GM12872 (cell line): ENCODE measurements around the gene TBRG4.

Experiments used
- CTCF ChIP-seq: IDR thresholded peaks from 3 replicates; pipeline ENCODE4 v1.5.1; 2011; ENCODE audit warnings: low read depth, mild to moderate bottlenecking, low read length, moderate library complexity; ENCODE audit not compliant: insufficient read depth

The TBRG4 gene

DNA sequence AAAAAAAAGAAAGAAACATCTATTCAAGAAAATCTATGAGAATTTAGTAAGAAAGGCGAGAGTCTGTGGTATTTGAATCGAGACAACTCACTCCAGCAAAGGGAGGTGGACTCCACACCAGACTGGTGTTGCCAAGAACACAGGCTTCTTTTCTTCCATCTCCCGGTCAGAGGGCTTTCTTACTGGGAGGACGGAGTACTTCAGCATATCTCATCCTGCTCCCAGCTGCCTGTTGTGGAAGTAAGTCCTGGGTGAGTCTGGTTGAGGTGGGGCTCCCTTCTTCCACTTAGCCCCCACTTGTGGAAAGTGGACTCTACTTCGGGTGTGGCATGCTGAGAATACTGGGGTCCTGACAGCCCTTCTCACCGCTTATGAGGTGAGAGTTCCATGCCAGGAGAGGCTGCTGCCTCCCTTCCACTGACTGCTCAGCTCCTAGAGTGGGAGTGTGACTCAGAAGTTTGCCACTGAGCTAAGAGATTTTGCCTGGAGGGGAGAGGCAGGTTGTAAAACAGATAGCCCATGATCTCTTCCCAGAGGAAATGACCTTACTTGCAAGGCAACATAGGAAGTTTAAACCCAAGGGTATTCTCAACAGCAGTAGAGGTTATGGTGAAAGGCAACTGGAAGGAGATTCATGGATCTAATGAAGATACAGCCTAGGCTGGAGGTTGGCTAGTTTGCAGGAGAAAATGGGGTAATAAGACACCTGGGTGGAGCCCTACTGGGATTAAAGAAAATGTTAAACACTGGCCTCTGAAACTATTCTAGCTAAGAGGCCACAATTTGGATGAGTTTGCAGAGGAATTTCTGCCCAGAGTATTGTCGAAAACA is 19.2 kb downstream of the TBRG4 start:
- no peak for TF ChIP-seq CTCF

GRCh38 chr7:45089341-45089891 is 22.1 kb downstream of the TBRG4 start:
- TF ChIP-seq CTCF: no peak

DNA sequence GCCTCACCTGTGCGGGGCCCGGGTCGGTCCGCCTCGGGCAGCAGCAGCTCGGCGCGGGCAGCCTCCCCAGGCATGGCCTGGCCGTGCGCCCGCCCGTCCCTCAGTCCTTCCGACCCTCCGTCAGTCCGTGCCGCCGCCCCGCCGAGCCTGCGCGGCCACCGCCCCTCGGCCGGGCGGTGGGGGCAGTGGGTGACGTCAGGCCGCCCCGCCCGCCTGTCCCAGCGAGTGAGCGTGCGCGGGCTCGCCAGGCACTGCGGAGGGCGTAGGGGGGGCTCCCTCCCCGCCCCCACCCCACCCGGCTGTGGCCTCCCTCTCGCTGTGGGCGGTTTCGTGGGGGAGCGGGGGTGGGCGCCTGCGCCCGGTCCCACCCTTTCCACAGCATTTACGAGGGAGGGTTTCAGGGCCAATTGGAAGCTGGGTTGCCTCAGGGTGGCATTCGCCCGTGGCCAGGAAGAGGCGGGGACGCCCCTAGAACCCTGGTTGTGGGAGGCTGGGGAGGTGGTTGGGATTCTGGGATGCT is 22.6 kb downstream of the TBRG4 start, which contains the start of gene NACAD:
NACAD (minus strand) TSS at position 149 of the 520 bp plus-strand sequence; CDS start at position 74, 75 bp downstream.
- no peak for TF ChIP-seq CTCF

GRCh38 chr7:45088146-45088701 is 23.3 kb downstream of the TBRG4 start:
- TF ChIP-seq CTCF: no peak

DNA sequence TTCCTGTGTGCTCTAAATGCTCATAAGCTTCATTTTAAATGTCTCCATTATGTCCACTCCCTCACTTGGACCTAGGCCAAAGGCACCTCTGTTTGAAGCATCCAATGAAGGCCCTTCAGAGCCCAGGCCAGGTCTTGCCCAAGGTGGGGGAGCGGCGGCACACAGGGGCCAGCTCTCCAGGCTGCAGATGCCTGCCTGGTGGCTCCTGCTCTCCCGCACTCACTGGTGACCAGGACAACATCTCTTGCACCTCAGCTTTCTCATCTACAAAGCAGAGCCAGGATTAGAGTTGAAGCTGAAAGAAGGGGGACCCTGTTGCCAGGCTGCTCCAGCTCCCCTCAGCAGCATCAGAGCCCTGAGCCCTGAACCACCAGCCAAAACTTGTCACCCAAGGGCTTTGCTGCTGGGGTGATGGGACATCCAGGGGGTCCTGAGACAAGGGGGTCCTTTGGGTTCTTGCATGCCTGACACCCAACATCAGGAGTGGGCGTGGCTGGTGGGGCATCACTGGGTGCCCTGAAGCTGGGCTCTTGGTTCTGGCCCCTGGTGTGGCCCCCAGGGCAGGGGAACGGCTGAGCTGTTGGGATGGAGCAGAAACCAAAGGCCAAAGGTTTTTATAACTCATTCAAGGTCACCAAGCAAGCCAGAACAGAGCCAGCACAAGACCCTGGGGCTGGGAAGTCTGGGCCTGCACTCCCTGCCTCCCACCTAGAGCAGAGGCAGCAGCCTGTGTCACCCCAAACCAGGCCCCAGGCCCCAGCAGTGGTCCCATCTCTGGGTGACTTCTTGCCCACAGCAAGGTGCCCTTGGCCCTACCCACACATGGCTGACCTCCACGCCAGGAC is 24.0 kb downstream of the TBRG4 start:
- no peak for TF ChIP-seq CTCF

- TF ChIP-seq CTCF: no peak
Measured at GRCh38 chr7:45086331-45087065, 25.0 kb downstream of the TBRG4 start.
